H1 (cell line): ENCODE measurements around the gene SERPINB6. TPM values are rescaled to one million over a fixed set of nuclear protein-coding genes. Genes with fewer than 3 reads are reported as not detected.

Experiments used
- BACH1 ChIP-seq: IDR thresholded peaks from 2 replicates; pipeline ENCODE4 v1.6.1; 2012; ENCODE audit warnings: low read length, improper control_type of control experiment
- CREB1 ChIP-seq: IDR thresholded peaks from 2 replicates; pipeline ENCODE4 v1.6.1; 2012; ENCODE audit warnings: inconsistent platforms
- EP300 ChIP-seq, 2 experiments: IDR thresholded peaks; 1 replicate in 1 of 2; 2 replicates in 1 of 2; pipeline ENCODE4 v1.6.1; 2011 to 2012; ENCODE audit warnings: low read depth in 2 of 2, low read length in 2 of 2, mild to moderate bottlenecking in 2 of 2, borderline replicate concordance in 1 of 2, inconsistent platforms in 1 of 2, moderate library complexity in 1 of 2
- KDM4A ChIP-seq: IDR thresholded peaks from one replicate; pipeline ENCODE4 v1.7.1; 2012; ENCODE audit warnings: low read depth, mild to moderate bottlenecking, moderate library complexity, low read length, inconsistent platforms; ENCODE audit not compliant: severe bottlenecking
- MAFK ChIP-seq: IDR thresholded peaks from 2 replicates; pipeline ENCODE4 v1.6.1; 2012; ENCODE audit warnings: low read depth, mild to moderate bottlenecking, improper control_type of control experiment, low read length
- TAF1 ChIP-seq: IDR thresholded peaks from 2 replicates; pipeline ENCODE4 v1.6.1; 2011; ENCODE audit warnings: mild to moderate bottlenecking, low read depth, low read length
- TAF7 ChIP-seq: optimal IDR thresholded peaks from 2 replicates; pipeline ENCODE3; 2011; ENCODE audit warnings: low read depth, mild to moderate bottlenecking, inconsistent platforms, low read length, moderate library complexity, borderline replicate concordance
- TEAD4 ChIP-seq: IDR thresholded peaks from 2 replicates; pipeline ENCODE4 v1.6.1; 2012; ENCODE audit warnings: low read depth, low read length, inconsistent platforms, mixed read lengths
- YY1 ChIP-seq: IDR thresholded peaks from 2 replicates; pipeline ENCODE4 v1.6.1; 2011; ENCODE audit warnings: low read depth, mild to moderate bottlenecking, low read length
- polyA plus RNA-seq, 7 experiments: library from polyadenylated mRNA; depleted of rRNA in 3 of 7; stranded (reverse) in 5 of 7; unstranded in 2 of 7; fragments of >200 nt in 5 of 7; fragments of 200-250 nt in 2 of 7; gene quantifications; 1 replicate in 5 of 7; 2 replicates in 1 of 7; 4 replicates in 1 of 7; pipeline versions ENCODE4 v1.2.1 to v1.2.3, GENCODE V29; 2011 to 2013; ENCODE audit warnings: missing spikeins in 2 of 7, mixed read lengths in 2 of 7
- total RNA-seq: library from RNA; stranded (reverse); fragmentation: NEBNext Ultra II Directional; extraction: Animal tissue kit (Norgen Biotek cat#: 25700); gene quantifications from 2 replicates; pipeline ENCODE4 v1.2.1, GENCODE V29; 2021
- TF ChIP-seq, protein P1 (sequence below): IDR thresholded peaks from 2 replicates; pipeline ENCODE4 v1.6.1; 2012; ENCODE audit warnings: inconsistent platforms
- TF ChIP-seq, protein P2 (sequence below): IDR thresholded peaks from 2 replicates; pipeline ENCODE4 v1.6.1; 2012; ENCODE audit warnings: low read length, inconsistent platforms

The SERPINB6 gene
- total and polyA plus RNA-seq, 2 of the 8 experiments (the other 6 are each of a cell fraction or from before 2014, with no cell fraction given) = 27.2 to 29.4 TPM

DNA sequence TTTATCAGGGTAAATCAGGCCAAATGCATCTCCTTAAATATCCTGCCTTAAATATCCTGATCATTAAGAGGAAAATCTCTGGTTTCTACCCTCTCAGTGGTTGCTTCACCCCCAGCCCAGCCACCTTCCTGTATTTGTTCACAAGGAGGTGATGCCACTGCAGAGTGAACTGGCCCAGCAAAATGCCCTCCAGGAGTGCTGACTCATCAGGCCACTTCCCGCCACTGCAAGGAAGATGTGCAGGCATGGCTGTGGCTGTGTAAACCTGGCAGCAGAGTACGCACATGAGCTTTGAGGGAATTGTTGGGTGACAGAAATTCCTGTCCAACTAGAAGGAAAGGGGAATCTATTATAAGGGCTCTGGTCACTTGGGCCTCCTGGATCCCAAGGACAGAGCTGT is 42.1 kb upstream of the SERPINB6 start (continued):
- TF ChIP-seq BACH1 (0 out of 2 replicates have a peak, but pooled peaks have one; percentile 27), EP300 (IDR thresholded peaks at IDR 0.05; ENCODE audit: borderline replicate concordance in 1 of 2, low read depth in 2 of 2, low read length in 2 of 2) (no peak), TAF7 (no peak), TEAD4 (no peak), CREB1 (no peak), YY1 (no peak), TAF1 (no peak), KDM4A (no peak), MAFK (peak; percentile 53; the same call in 1 of the 2 replicates)
- TF ChIP-seq, protein P1, sequence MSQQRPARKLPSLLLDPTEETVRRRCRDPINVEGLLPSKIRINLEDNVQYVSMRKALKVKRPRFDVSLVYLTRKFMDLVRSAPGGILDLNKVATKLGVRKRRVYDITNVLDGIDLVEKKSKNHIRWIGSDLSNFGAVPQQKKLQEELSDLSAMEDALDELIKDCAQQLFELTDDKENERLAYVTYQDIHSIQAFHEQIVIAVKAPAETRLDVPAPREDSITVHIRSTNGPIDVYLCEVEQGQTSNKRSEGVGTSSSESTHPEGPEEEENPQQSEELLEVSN = peak; percentile 33; the same call in 1 of the 2 replicates
- TF ChIP-seq, protein P2, sequence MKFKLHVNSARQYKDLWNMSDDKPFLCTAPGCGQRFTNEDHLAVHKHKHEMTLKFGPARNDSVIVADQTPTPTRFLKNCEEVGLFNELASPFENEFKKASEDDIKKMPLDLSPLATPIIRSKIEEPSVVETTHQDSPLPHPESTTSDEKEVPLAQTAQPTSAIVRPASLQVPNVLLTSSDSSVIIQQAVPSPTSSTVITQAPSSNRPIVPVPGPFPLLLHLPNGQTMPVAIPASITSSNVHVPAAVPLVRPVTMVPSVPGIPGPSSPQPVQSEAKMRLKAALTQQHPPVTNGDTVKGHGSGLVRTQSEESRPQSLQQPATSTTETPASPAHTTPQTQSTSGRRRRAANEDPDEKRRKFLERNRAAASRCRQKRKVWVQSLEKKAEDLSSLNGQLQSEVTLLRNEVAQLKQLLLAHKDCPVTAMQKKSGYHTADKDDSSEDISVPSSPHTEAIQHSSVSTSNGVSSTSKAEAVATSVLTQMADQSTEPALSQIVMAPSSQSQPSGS = no peak
